CD4-positive, alpha-beta T cell treated with Interleukin-6 for 4 hours (primary cell): Measurements from ENCODE around the gene ANKS1A.
"Not testable (repeated sequence)": the region's sequence is repeated elsewhere in the genome, so short reads cannot be mapped to it uniquely, and the experiment has no call there.

Source experiments
- DNase-seq: peaks from one replicate; pipeline ENCODE4 v3.0.0-alpha.2; 2020; ENCODE audit warnings: mixed read lengths

The ANKS1A gene

DNA sequence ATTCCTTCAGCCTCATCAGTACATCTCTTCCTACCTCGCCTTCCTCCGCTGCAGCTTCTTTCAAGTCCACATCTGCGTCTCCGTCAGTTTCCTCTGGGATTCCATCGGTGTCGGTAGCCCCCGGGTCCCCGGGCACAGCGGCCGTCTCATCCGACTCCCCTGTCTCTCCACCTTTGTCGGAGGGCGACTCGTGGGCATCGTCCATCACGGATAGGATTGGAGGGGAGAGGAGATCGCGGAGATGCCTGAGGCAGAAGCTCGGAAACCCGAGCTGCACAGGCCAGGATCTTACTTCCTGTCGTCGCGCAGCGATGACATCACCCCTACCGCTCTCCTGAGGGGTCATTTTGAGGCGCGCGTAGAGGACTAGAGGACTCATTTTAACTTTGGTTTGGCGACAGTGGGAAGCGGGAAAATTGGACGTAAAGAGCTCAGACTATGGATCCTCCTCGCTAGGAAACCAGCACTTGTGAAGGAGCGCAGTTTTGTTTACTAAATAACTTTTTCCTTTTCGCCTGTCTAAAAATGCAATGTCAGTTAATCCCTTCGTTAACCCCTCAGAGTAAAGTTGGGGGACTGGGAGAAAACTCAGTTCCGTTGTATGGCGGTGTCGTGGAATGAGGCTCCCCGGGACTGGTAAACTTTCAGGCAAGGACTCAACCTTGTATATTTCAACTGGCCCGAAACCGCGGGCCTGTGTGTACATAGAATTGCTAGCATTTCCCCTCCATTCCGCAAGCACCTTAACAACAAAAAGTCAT, 1.1 kb upstream of the ANKS1A start, which contains the start of gene TAF11:
TAF11 (minus strand) TSS at position 290 of the 761 bp plus-strand sequence; CDS start at position 205, 85 bp downstream.
- peak; percentile 92 for DNase-seq

DNA sequence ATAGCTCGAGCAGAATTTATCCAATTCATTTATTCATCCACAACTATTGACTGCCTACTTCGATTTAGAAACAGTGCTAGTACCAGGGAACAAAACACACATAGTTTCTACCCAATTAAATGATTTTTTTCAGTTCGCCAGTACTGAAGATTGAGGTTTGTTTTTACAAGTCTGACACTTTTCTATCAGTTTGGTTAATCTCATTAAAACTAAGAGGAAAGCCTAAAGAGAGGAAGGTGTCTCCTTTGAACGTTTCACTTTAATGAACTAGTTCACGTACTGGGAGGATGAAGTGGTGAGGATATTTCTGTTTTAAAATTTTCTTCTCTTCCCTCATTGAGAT, 570 bp upstream of the ANKS1A start:
- no peak for DNase-seq

DNA sequence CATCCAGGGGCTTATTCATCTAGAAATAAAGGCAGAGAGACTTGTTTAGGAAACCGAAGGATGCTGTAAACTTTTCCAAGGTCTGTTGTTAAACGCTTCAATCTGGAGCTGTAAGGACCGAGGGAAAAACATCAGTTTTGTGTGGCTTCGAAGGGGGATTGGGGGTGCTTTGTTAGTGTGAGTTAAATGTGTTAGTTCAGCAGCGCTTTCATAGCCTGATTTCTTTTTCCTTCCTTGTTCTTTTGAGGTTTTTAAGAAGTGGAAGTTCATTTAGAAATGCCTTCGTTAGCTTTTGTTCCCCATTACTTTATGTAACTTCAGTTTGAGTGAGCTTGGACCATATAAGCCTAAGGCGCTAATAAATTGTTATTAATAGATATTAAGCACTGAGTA, 1.5 kb downstream of the ANKS1A start:
- no peak for DNase-seq

DNA sequence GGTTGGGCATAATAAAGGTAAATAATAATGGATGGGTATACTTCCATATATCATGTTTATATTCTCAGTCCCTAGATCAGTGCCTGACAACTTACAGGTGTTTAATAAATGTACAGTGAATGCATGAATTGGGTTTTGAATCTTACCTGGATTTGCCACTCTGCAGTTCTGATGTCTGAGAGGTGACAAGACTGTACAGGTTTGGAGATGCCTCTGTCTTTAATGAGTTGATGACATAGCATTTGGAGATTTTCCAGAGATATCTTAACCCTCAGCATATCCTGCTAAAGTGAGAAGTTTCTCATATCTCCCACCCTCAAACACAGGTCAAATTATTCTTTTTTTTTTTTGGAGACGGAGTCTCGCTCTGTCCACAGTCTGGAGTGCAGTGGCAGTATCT, 2.2 kb downstream of the ANKS1A start:
- no peak for DNase-seq

DNA sequence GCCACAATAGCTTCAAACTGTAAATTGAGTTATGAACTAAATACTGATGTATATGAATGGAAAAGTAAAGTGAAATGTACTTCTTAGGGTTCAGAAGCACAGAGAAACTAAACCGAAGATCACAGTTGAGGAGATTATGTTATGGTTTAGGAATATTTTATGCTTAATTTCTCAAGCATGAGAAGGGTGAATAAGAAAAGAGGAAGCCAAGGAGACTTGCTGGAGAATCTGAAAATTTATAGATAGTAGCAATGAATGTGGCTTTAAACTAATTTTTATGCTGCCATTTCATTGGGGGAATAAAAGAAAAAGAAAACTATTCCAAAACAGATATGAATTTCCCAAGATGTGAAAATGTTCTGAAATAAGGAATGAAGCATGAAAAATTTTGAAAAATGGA, 5.6 kb downstream of the ANKS1A start:
- no peak for DNase-seq

DNA sequence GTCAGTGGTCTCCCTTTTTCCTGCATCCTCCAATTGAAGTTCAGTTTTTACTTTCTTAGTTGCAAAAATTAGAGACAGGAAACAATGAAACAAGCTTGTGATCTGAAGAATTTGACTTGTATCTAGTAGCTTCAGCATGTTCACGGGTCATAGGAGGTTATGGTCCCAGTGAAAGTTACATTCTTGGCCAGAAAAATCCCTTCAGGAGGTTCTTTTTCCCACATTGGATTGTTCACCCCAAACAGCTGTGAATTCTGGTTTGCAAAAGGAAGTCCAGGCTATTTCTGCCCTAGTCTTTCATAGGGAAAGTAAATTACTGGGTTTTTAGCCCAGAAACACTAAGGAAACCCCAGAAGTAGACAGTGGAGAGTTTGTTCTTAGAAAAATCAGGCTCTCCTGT, 8.1 kb downstream of the ANKS1A start:
- DNase-seq, result no peak

DNA sequence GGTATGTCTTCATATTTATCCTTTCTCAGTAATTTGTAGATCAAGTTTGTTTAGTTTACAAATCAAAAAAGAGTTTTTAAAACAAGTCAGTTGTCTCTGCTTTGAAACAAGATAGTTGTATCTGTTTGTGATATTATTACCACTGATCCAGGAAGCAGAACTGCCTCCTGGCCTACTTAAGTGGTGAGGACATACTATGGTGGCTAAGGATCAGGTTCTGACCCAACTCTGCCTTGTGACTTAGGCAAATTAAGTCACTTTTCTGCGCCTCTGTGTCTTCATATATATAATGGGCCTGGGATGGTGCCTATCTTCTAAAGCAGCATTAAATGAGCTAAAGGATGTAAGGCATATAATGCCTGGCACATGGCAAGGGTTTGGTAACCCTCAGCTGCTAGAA, 8.7 kb downstream of the ANKS1A start:
- DNase-seq, result no peak

DNA sequence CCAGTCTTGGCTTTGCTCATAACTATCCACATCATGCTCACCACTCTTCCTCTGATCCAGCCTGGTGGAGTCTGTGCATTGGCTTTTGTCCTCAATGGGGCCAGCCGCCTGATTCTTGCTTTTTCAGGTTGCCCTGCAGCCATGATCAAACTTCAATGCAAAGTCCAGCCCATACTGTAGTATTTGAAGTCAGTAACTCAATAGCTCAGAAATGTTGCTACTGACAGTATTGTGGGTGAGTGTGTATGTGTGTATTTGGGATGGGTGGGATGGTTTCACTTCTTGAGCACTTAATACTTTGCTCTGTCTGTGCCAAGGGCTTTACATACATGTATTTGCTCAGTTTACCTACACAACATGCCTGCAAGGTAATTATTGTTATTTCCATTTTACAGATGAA, 10.7 kb downstream of the ANKS1A start:
- not testable (repeated sequence) for DNase-seq

DNA sequence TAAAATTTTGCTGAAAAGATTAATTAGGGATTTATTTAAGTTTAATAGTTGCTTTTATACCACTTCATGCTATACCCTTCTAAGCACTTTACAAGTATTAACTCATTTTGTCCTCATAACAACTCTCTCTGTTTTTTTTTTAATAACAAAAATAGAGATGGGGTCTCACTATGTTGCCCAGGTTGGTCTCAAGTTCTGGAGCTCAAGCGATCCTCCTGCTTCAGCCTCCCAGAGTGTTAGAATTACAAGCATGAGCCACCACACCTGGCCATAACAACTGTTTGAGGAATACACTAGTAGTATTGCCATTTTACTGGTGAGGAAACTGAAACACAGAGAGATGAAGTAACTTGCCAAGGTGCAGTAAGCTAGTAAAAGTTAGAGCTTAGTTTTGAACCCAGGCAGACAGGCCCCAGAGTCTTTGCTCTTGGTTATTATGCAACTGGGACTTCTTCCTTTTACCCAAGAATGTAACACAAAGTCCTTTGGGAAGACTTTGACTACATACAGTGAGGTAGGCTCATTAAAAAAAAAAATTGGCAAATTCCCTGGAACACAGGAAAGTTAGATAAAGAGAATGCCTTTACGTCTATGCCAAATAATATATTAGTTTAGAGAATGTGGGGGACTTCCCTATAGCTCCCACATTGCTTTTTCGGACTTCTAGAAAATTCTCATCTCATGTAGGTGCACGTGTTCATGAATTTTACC, 11.4 kb downstream of the ANKS1A start:
- DNase-seq, result no peak

DNA sequence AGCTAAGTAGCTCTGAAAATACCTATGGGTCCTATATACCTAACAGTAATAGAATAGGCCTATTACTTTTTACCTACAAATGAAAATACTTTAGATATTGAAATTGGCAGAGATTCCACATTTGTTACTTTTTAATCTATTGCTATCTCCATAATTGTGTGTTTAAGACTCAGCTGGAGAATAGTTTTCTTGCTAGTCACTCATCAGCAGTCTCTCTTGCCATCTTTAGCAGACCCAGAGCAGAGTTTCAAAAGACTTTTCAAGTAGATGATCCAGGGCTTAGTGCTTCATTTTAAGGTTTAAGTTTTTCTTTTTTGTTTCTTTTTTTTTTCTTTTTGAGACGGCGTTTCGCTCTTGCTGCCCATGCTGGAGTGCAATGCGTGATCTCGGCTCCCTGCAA, 12.9 kb downstream of the ANKS1A start:
- DNase-seq, result no peak

DNA sequence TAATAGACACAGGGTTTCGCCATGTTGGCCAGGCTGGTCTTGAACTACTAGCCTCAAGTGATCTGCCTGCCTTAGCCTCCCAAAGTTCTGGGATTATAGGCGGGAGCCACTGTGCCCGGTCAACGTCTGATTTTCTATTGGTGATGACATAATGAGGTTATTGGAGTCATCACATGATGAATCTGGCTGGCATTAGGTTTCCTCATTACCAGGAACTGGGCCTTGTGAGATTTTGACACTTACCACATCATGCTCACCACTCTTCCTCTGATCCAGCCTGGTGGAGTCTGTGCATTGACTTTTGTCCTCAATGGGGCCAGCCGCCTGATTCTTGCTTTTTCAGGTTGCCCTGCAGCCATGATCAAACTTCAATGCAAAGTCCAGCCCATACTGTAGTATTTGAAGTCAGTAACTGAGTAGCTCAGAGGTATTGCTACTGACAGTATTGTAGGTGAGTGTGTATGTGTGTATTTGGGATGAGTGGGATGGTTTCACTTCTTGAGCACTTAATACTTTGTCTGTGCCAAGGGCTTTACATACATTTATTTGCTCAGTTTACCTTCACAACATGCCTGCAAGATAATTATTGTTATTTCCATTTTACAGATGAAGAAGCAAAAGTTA, 16.0 kb downstream of the ANKS1A start:
- no peak for DNase-seq

DNA sequence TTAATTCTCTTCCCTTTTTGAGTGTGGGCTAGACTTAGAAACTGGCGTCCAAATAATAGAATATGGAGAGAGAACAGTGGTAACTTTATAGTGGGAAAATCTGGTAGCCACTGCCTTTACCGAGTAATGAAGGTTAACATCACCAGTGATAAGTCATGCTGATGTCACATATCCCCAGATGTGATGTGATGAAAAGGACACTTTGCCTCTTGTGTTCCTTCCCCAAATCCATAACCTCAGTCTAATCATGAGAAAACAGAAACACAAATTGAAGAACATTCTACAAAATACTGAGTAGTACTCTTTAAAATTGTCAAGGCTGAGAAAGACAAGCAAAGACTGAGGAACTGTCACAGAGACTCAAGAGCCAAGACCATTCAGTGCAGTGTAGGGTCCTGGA, 17.8 kb downstream of the ANKS1A start:
- DNase-seq, result no peak

DNA sequence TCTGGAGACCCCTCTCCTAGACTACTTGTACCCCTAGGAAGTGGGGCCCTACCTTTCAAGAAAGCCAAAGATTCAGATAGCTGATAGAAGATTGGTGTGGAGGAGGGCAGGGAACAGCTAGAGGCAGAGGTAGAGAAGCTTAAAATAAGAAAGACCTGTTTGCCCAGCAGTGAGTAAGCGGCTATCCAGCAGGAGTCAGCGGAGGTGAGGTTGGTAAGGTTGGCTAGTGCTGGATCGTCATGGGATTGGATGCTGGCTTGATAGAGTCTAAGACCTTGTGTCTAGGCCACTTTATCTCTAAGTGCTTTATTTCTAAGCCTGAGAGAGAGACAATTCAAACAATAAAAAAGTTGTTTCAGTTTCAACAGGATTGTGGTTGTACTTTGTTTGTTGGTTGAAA, 19.1 kb downstream of the ANKS1A start:
- no peak for DNase-seq

DNA sequence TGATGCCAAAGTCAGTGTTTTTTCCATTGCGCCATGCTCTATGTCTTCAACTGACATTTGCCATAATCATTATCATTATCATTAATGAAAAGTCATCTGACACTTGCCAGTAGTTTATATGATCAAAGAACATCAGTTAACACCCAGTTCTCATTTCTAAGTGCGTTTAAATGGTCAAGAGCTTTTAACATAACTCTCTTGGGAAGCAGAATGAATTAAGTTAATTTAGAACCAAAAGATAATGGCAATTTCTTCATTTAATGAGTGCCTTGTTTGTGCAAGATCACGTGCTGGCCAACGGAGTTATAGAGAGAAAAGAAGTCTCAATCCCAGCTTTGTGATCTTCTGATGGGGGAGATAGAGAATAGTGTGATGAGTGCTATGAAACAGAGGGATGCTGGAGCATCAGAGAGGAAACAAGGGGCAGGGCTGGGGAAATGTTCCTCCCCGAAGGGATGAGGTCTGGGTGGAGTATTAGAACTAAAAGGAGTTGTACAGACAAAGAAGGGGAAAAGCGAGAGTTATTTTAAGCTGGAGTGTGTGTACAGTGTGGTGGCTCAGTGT, 20.3 kb downstream of the ANKS1A start:
- DNase-seq, result no peak

DNA sequence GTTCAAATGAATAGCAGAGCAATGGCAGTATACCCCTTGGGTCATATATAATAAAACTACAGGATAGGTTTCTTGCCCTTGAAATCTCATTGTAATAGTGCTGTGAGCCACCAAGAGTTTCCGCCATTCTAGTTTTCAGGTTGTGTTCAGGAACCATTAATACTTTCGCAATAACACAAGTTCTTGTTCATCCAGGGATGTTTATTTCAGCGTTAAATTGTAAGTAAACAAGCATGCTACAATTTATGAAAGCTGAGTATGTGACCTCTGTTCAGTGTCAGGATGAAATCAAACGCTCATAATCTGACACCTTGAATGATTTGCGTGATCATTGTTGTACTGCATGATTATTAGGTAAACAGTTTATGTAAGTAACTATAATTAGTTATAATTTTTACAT, 22.8 kb downstream of the ANKS1A start:
- no peak for DNase-seq

DNA sequence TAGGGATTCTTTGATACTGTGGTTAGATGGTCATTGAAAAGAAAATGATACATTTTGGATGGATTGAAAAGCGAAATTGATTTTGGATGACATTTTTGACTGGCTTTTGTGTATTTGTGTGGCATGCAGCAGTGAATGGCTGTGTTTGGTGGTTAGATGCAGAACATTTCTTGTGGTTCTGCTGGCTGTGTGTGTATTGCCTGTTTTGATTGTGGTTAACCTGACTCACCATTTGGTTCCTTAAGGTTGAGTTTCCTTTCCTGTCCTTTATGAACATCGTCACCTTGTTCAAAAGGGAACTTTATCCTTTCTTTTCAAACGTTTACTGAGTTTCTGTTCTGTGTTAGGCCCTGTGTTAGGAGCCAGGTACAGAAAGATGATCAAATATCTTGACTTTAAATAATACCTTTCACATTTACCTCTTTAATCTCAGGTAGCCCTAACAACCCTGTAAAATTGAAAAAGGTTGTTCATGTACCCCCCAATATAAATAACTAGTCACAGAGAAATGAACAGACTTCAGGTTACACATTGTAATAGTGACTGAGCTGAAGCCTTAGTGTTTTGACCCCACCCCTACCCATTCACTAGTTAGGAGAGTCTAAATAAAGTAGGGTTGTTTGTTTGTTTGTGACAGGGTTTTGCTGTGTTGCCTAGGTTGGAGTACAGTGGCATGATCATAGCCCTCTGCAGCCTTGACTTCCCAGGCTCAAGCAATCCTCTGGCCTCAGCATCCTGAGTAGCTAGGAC, 23.8 kb downstream of the ANKS1A start:
- peak; percentile 50 for DNase-seq

DNA sequence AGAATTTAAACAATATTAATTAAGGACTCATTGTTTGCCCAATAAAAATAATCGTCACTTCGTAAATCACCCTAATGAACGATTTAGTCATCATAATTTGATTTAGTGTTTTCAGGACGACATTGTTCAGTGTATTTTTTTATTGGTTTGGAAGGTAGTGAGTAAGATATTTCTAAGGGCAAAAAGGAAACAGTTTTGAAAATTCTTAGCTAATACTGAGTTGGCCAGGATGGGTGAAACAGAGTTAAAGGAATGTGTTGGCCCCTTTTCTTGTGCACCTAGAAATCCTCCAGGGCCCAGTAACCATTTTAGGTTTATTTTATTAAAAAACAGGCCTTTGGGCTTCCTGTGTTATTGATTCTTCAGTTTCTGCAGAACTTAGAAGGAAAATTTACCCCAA, 25.3 kb downstream of the ANKS1A start:
- DNase-seq, result no peak

DNA sequence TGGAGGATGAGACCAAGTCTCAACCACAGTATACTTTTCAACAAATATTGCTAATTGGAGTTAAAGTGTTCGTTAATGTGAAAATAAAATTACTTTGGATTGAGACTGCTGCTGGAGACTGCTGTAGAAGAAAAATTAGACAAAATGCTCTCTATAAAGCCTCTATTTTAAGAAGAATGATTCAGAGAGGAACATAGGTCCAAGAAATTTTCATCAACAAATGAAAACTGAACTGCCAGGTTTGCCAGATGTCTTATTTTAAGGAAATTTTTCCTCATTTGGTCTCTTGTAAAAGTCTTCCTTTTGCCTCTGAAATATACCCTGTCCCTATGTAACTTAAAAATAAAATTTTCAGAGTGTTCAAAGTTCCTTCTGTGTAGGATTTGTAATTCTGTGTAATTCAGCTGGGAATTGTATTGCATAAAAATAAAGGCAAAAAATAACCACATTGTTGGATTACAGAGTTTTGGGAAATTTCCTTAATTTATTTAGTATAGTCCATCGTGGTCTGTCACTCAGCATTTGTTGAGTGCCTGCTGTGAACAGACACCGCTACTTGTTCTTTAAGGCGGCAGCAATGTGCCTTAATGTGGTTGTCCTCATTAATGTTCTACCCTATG, 27.4 kb downstream of the ANKS1A start:
- DNase-seq, result no peak

DNA sequence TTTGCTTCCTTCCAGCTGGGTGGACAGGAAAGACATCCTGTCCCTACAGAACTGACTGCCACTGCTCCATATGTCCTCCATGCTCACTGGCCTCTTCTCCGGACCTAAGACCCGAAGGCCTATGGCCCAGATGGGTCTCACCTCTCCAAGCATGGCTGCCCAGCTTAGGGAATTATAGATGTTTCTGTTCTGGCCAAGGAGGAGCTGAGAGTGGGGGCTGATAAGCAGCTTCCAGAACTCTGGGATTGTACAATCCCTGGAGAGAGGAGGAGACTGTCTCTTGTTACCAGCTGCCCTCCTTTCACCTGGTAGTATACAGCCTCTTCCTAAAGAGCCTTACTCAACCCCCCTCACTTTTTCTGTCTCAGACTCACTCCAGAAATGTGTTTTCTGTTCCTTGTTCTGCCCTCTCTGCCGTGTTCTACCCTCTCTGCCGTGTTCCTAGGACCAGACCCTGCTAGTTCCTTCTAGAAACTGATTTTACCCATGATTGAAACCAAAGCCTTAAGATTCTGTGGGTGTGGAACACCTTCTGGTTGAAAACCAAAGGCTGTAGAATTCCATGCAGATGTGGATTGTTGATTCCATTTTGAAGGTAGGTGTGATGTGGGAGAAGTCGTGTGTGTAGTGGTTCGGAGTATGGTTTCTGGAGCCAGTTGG, 28.7 kb downstream of the ANKS1A start:
- DNase-seq, result no peak

DNA sequence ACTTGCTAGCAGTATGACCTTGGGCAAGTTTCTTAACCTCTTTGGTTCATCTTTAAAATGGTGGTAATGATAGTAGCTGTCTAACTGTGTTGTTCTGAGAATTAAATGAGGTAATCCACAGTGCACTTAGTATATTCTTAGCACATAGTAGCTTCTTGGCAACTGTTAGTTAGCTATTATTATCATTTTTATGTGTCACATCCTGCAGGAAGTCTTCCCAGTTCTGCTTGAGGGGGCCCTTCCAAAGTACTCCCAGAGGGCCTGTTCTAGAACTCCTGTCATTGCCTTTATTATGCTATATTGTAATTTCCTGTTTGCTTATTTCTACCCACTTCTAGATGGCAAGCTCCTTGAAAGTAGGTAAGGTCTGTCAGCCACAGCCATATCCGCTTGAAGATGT, 30.6 kb downstream of the ANKS1A start:
- no peak for DNase-seq

DNA sequence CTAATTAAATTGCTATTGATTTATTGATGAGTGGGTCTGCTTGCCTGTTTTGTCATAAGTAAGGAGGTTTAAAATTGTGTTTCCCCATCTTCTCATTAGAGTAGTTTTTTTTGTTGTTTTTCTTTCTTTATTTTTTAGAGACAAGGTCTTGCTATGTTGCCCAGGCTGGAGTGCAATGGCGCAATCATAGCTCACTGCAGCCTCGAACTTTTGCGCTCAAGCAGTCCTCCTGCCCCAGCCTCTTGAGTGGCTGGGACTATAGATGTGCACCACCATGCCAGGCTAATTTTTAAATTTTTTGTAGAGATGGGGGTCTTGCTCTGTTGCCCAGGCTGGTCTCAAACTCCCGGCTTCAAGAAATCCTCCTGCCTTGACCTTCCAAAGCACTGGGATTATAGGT, 31.0 kb downstream of the ANKS1A start:
- DNase-seq, result no peak

DNA sequence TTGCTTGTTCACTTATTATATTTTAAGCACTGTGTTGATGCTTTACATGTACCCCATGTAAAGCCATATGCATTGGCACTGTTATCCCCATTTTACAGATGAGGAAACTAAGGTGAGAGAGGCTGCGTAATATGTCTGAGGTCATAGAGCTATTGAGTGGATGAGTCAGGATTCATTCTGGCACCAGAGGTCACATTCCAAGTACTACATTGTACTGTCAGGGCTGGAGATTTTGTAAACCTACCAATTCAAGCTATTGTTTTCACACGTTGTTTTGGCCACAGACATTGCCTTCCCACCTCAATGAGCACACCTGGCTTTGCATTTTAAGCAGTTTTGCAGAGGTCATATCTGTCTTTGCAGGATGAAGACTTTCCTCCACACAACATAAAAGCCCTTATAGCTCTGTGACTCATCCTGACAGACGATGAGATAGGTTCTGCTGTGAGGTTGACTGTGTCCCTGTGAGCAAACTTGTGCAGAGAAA, 33.2 kb downstream of the ANKS1A start:
- DNase-seq, result no peak
